Measurements from ENCODE around the gene DLEC1. TPM values are rescaled to one million over a fixed set of nuclear protein-coding genes. Genes with fewer than 3 reads are reported as not detected.

The DLEC1 gene
- total RNA-seq, 1 experiment from 2014 or later = 0.81 TPM

- TF ChIP-seq TCF7 (CRISPR knock-in tag; IDR thresholded peaks at IDR 0.05; ENCODE audit: low read depth) (no peak; the same call in 1 of the 2 replicates), FOXJ3 (CRISPR knock-in tag; IDR thresholded peaks at IDR 0.05; ENCODE audit: borderline replicate concordance) (no peak), PREB (CRISPR knock-in tag; IDR thresholded peaks at IDR 0.05; ENCODE audit: borderline replicate concordance) (no peak), RELA (CRISPR knock-in tag; IDR thresholded peaks at IDR 0.05; ENCODE audit: borderline replicate concordance) (no peak; the same call in none of the 2 replicates), SP1 (CRISPR knock-in tag; conservative IDR thresholded peaks at IDR 0.05) (peak; percentile 72; the same call in 1 of the 2 replicates), ZNF423 (CRISPR knock-in tag; IDR thresholded peaks at IDR 0.05) (no peak), ATF3 (CRISPR knock-in tag; conservative IDR thresholded peaks at IDR 0.05) (no peak), MLX (CRISPR knock-in tag; IDR thresholded peaks at IDR 0.05) (no peak), SOX15 (CRISPR knock-in tag; IDR thresholded peaks at IDR 0.05) (no peak), ZNF416 (CRISPR knock-in tag; IDR thresholded peaks at IDR 0.05) (no peak), FOXP4 (CRISPR knock-in tag; IDR thresholded peaks at IDR 0.05) (peak; percentile 58; the same call in 1 of the 2 replicates), IRF1 (CRISPR knock-in tag; IDR thresholded peaks at IDR 0.05) (no peak), SMAD4 (CRISPR knock-in tag; IDR thresholded peaks at IDR 0.05) (no peak), NFE2L1 (CRISPR knock-in tag; IDR thresholded peaks at IDR 0.05) (no peak; the same call in 1 of the 2 replicates), RORB (CRISPR knock-in tag; IDR thresholded peaks at IDR 0.05) (no peak), ESRRA (CRISPR knock-in tag; IDR thresholded peaks at IDR 0.05; ENCODE audit: borderline replicate concordance) (no peak), CTCF (IDR thresholded peaks at IDR 0.05) (no peak), ZNF121 (CRISPR knock-in tag; IDR thresholded peaks at IDR 0.05) (peak; percentile 71; the same call in 1 of the 2 replicates), NR2C2 (CRISPR knock-in tag; IDR thresholded peaks at IDR 0.05) (no peak)
- TF ChIP-seq, protein P1, sequence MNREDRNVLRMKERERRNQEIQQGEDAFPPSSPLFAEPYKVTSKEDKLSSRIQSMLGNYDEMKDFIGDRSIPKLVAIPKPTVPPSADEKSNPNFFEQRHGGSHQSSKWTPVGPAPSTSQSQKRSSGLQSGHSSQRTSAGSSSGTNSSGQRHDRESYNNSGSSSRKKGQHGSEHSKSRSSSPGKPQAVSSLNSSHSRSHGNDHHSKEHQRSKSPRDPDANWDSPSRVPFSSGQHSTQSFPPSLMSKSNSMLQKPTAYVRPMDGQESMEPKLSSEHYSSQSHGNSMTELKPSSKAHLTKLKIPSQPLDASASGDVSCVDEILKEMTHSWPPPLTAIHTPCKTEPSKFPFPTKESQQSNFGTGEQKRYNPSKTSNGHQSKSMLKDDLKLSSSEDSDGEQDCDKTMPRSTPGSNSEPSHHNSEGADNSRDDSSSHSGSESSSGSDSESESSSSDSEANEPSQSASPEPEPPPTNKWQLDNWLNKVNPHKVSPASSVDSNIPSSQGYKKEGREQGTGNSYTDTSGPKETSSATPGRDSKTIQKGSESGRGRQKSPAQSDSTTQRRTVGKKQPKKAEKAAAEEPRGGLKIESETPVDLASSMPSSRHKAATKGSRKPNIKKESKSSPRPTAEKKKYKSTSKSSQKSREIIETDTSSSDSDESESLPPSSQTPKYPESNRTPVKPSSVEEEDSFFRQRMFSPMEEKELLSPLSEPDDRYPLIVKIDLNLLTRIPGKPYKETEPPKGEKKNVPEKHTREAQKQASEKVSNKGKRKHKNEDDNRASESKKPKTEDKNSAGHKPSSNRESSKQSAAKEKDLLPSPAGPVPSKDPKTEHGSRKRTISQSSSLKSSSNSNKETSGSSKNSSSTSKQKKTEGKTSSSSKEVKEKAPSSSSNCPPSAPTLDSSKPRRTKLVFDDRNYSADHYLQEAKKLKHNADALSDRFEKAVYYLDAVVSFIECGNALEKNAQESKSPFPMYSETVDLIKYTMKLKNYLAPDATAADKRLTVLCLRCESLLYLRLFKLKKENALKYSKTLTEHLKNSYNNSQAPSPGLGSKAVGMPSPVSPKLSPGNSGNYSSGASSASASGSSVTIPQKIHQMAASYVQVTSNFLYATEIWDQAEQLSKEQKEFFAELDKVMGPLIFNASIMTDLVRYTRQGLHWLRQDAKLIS (CRISPR knock-in tag; IDR thresholded peaks at IDR 0.05; ENCODE audit: borderline replicate concordance) = no peak
- TF ChIP-seq, protein P2, sequence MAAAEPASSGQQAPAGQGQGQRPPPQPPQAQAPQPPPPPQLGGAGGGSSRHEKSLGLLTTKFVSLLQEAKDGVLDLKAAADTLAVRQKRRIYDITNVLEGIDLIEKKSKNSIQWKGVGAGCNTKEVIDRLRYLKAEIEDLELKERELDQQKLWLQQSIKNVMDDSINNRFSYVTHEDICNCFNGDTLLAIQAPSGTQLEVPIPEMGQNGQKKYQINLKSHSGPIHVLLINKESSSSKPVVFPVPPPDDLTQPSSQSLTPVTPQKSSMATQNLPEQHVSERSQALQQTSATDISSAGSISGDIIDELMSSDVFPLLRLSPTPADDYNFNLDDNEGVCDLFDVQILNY (CRISPR knock-in tag; IDR thresholded peaks at IDR 0.05) = peak; percentile 79
- TF ChIP-seq, protein P3, sequence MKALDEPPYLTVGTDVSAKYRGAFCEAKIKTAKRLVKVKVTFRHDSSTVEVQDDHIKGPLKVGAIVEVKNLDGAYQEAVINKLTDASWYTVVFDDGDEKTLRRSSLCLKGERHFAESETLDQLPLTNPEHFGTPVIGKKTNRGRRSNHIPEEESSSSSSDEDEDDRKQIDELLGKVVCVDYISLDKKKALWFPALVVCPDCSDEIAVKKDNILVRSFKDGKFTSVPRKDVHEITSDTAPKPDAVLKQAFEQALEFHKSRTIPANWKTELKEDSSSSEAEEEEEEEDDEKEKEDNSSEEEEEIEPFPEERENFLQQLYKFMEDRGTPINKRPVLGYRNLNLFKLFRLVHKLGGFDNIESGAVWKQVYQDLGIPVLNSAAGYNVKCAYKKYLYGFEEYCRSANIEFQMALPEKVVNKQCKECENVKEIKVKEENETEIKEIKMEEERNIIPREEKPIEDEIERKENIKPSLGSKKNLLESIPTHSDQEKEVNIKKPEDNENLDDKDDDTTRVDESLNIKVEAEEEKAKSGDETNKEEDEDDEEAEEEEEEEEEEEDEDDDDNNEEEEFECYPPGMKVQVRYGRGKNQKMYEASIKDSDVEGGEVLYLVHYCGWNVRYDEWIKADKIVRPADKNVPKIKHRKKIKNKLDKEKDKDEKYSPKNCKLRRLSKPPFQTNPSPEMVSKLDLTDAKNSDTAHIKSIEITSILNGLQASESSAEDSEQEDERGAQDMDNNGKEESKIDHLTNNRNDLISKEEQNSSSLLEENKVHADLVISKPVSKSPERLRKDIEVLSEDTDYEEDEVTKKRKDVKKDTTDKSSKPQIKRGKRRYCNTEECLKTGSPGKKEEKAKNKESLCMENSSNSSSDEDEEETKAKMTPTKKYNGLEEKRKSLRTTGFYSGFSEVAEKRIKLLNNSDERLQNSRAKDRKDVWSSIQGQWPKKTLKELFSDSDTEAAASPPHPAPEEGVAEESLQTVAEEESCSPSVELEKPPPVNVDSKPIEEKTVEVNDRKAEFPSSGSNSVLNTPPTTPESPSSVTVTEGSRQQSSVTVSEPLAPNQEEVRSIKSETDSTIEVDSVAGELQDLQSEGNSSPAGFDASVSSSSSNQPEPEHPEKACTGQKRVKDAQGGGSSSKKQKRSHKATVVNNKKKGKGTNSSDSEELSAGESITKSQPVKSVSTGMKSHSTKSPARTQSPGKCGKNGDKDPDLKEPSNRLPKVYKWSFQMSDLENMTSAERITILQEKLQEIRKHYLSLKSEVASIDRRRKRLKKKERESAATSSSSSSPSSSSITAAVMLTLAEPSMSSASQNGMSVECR (CRISPR knock-in tag; IDR thresholded peaks at IDR 0.05; ENCODE audit: borderline replicate concordance) = 0 out of 2 replicates have a peak, but pooled peaks have one; percentile 37
These were observed 126.1 kb downstream of the DLEC1 start, which contains the start of gene OXSR1 (continued) for GRCh38 chr3:38164952-38165721.

All from WTC11 (cell line).